HCT116 (cell line): Measurements from ENCODE around the gene CFAP61. TPM values are rescaled to one million over a fixed set of nuclear protein-coding genes. Genes with fewer than 3 reads are reported as not detected.

Source experiments
- ATAC-seq: fragments of 200-7000 bp; cut with Tn5 transposase; 2 replicates; pipeline ENCODE4 v1.9.1; 2020; ENCODE audit warnings: mild to moderate bottlenecking, moderate library complexity
- BruUV-seq: library from RNA; stranded (reverse); fragments of 400-500 nt; replicated peaks from 2 replicates; lab custom pipeline; 2021; lab: Mats Ljungman, UMichigan
- CTCF ChIA-PET: fragments of 300-600 bp; sonication (Branson Sonifier 250); formaldehyde crosslinking; loops from one replicate; lab custom pipeline; 2021; ENCODE audit warnings: antibody characterized with exemption; lab: Charles Lee
- POLR2A ChIA-PET: fragments of 300-600, 350-600 bp; sonication (Branson Sonifier 250); formaldehyde crosslinking; loops from one replicate; lab custom pipeline; 2021; ENCODE audit warnings: antibody characterized with exemption; lab: Charles Lee
- RAD21 ChIA-PET, 2 experiments: fragments of 300-600 bp; sonication (Branson Sonifier 250); formaldehyde crosslinking; loops; one replicate each; lab custom pipeline; 2023; ENCODE audit warnings: low total read pairs in 2 of 2; ENCODE audit not compliant: uncharacterized antibody in 2 of 2, unreplicated experiment in 2 of 2, low non-redundant PET in 1 of 2; lab: Charles Lee
- DNase-seq: peaks from one replicate; pipeline ENCODE4 v3.0.0-alpha.2; 2010; ENCODE audit warnings: low read depth, low spot score
- H2AFZ ChIP-seq: fragments of 200-600 bp; shearing (Covaris generic), sonication (generic); 2 replicates; pipeline ENCODE4 v1.6.1; 2017; ENCODE audit warnings: low read depth, mixed run types, mixed read lengths, antibody characterized with exemption, low read length; ENCODE audit not compliant: poor library complexity, severe bottlenecking
- H3K27ac ChIP-seq: 2 replicates; pipeline ENCODE4 v1.5.1; 2012; ENCODE audit warnings: low read depth, low read length
- H3K27me3 ChIP-seq: fragments of 200-600 bp; sonication (generic); 2 replicates; pipeline ENCODE4 v1.6.1; 2016; ENCODE audit warnings: mixed run types, low read length, mixed read lengths; ENCODE audit not compliant: insufficient read depth
- H3K36me3 ChIP-seq, 2 experiments: fragments of 200-500 bp in 1 of 2; fragments of 200-600 bp in 1 of 2; sonication (Bioruptor generic) in 1 of 2; sonication (generic) in 1 of 2; 2 replicates each; pipeline versions ENCODE4 v1.5.1 to v1.6.1; 2014 to 2016; ENCODE audit warnings: low read length in 2 of 2, inconsistent platforms in 1 of 2, mixed read lengths in 1 of 2, mixed run types in 1 of 2; ENCODE audit not compliant: insufficient read depth in 2 of 2, control insufficient read depth in 1 of 2
- H3K4me1 ChIP-seq, 2 experiments: fragments of 200-600 bp in 1 of 2; sonication (generic) in 1 of 2; 2 replicates each; pipeline versions ENCODE4 v1.5.1 to v1.6.1; 2012 to 2017; ENCODE audit warnings: low read length in 2 of 2, inconsistent platforms in 1 of 2, mild to moderate bottlenecking in 1 of 2, mixed read lengths in 1 of 2, mixed run types in 1 of 2, moderate library complexity in 1 of 2; ENCODE audit not compliant: insufficient read depth in 2 of 2, control insufficient read depth in 1 of 2
- H3K4me2 ChIP-seq: fragments of 200-600 bp; sonication (generic); 2 replicates; pipeline ENCODE4 v1.6.1; 2017; ENCODE audit warnings: mixed run types, low read length, mixed read lengths
- H3K4me3 ChIP-seq, 2 experiments: fragments of 200-600 bp in 1 of 2; sonication (generic) in 1 of 2; replicated peaks in 1 of 2; 2 replicates each; pipeline ENCODE4 v1.5.1; 2011 to 2016; ENCODE audit warnings: low read length in 2 of 2, control low read depth in 1 of 2, low read depth in 1 of 2, mild to moderate bottlenecking in 1 of 2, mixed read lengths in 1 of 2, mixed run types in 1 of 2
- H3K79me2 ChIP-seq: fragments of 200-600 bp; sonication (generic); 2 replicates; pipeline ENCODE4 v1.6.1; 2017; ENCODE audit warnings: mild to moderate bottlenecking, mixed run types, low read length, moderate library complexity, mixed read lengths; ENCODE audit not compliant: insufficient read depth
- H3K9ac ChIP-seq: fragments of 200-600 bp; sonication (generic); 2 replicates; pipeline ENCODE4 v1.6.1; 2016; ENCODE audit warnings: low read length, mixed read lengths
- H3K9me2 ChIP-seq: fragments of 200-600 bp; sonication (generic), shearing (Covaris generic); 2 replicates; pipeline ENCODE4 v1.6.1; 2017; ENCODE audit warnings: mixed run types, mild to moderate bottlenecking, moderate library complexity; ENCODE audit not compliant: insufficient read depth
- H3K9me3 ChIP-seq, 2 experiments: fragments of 200-500 bp in 1 of 2; fragments of 200-600 bp in 1 of 2; sonication (Bioruptor generic) in 1 of 2; sonication (generic) in 1 of 2; 2 replicates each; pipeline ENCODE4 v1.6.1; 2014 to 2017; ENCODE audit warnings: low read length in 2 of 2, mixed read lengths in 2 of 2, inconsistent platforms in 1 of 2, low read depth in 1 of 2, mild to moderate bottlenecking in 1 of 2, mixed run types in 1 of 2, moderate library complexity in 1 of 2; ENCODE audit not compliant: control insufficient read depth in 1 of 2, insufficient read depth in 1 of 2
- H4K20me1 ChIP-seq: fragments of 200-600 bp; sonication (generic), shearing (Covaris generic); 2 replicates; pipeline ENCODE4 v1.6.1; 2017; ENCODE audit warnings: mixed run types, mild to moderate bottlenecking, moderate library complexity; ENCODE audit not compliant: insufficient read depth
- CBX3 ChIP-seq: IDR thresholded peaks from 2 replicates; pipeline ENCODE4 v1.6.1; 2012; ENCODE audit warnings: low read depth
- CEBPB ChIP-seq: IDR thresholded peaks from 2 replicates; pipeline ENCODE4 v1.6.1; 2012; ENCODE audit warnings: low read depth
- EGR1 ChIP-seq: IDR thresholded peaks from 2 replicates; pipeline ENCODE4 v1.6.1; 2012; ENCODE audit warnings: low read depth
- EZH2 ChIP-seq: fragments of 200-600 bp; sonication (generic); IDR thresholded peaks from 2 replicates; pipeline ENCODE4 v1.6.1; 2017; ENCODE audit warnings: antibody characterized with exemption, mixed run types
- EZH2phosphoT487 ChIP-seq: fragments of 200-600 bp; IDR thresholded peaks from 2 replicates; pipeline ENCODE4 v1.6.1; 2018; ENCODE audit warnings: antibody characterized with exemption, borderline replicate concordance
- FOSL1 ChIP-seq: IDR thresholded peaks from 2 replicates; pipeline ENCODE4 v1.6.1; 2012; ENCODE audit warnings: low read depth
- JUND ChIP-seq: IDR thresholded peaks from 2 replicates; pipeline ENCODE4 v1.6.1; 2012
- POLR2A ChIP-seq: IDR thresholded peaks from 2 replicates; pipeline ENCODE4 v1.7.0; 2011; ENCODE audit warnings: borderline replicate concordance; ENCODE audit not compliant: insufficient read depth, insufficient read length; ENCODE audit errors: extremely low read depth
- REST ChIP-seq: IDR thresholded peaks from 2 replicates; pipeline ENCODE4 v1.6.1; 2012; ENCODE audit warnings: low read depth
- TCF7L2 ChIP-seq: IDR thresholded peaks from 2 replicates; pipeline ENCODE4 v1.7.0; 2011; ENCODE audit warnings: borderline replicate concordance, inconsistent platforms; ENCODE audit not compliant: insufficient read depth, insufficient read length; ENCODE audit errors: extremely low read depth
- intact Hi-C: fragments of 100-400 bp; cut with micrococcal nuclease; formaldehyde crosslinking; loops from 2 replicates; pipeline ENCODE4 v1.10.0; 2022
- total RNA-seq: library from RNA; stranded (reverse); gene quantifications from one replicate; pipeline ENCODE4 v1.2.1, GENCODE V29; 2021; ENCODE audit not compliant: unreplicated experiment
- TF ChIP-seq, protein P1 (sequence below): IDR thresholded peaks from 2 replicates; pipeline ENCODE4 v1.6.1; 2011; ENCODE audit warnings: mild to moderate bottlenecking, low read length, moderate library complexity; ENCODE audit not compliant: insufficient replicate concordance; ENCODE audit errors: extremely low read depth
- TF ChIP-seq, protein P2 (sequence below): IDR thresholded peaks from 2 replicates; pipeline ENCODE4 v1.6.1; 2012

Gene CFAP61
- total RNA-seq, 1 experiment from 2014 or later = 1.7 TPM

GRCh38 chr20:20192366-20192765 is 140.0 kb downstream of the CFAP61 start:
- Histone ChIP-seq H4K20me1 (no peaks in the 10 kb centered on the region), H3K9ac (no peak overlapping the region), H3K4me1 (no peaks in the 10 kb centered on the region), H2AFZ (no peak overlapping the region), H3K4me2 (no peak overlapping the region), H3K9me2 (no peaks in the 10 kb centered on the region), H3K9me3 (no peaks in the 10 kb centered on the region), H3K27ac (no peak overlapping the region), H3K79me2 (no peaks in the 10 kb centered on the region), H3K27me3 (no peaks in the 10 kb centered on the region), H3K4me3 (no peak overlapping the region), H3K36me3 (no peaks in the 10 kb centered on the region)
- DNase-seq (no peak), ATAC-seq (no peak)
- TF ChIP-seq EZH2 (no peak), FOSL1 (no peak), CBX3 (no peak), TCF7L2 (no peak), EZH2phosphoT487 (no peak), CEBPB (no peak), REST (no peak), EGR1 (no peak), POLR2A (no peak), JUND (no peak)
- TF ChIP-seq, protein P1, sequence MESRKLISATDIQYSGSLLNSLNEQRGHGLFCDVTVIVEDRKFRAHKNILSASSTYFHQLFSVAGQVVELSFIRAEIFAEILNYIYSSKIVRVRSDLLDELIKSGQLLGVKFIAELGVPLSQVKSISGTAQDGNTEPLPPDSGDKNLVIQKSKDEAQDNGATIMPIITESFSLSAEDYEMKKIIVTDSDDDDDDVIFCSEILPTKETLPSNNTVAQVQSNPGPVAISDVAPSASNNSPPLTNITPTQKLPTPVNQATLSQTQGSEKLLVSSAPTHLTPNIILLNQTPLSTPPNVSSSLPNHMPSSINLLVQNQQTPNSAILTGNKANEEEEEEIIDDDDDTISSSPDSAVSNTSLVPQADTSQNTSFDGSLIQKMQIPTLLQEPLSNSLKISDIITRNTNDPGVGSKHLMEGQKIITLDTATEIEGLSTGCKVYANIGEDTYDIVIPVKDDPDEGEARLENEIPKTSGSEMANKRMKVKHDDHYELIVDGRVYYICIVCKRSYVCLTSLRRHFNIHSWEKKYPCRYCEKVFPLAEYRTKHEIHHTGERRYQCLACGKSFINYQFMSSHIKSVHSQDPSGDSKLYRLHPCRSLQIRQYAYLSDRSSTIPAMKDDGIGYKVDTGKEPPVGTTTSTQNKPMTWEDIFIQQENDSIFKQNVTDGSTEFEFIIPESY = no peak
- TF ChIP-seq, protein P2, sequence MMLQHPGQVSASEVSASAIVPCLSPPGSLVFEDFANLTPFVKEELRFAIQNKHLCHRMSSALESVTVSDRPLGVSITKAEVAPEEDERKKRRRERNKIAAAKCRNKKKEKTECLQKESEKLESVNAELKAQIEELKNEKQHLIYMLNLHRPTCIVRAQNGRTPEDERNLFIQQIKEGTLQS = no peak
- ChIA-PET POLR2A (no interaction called here), RAD21 (no interaction called here), CTCF (no interaction called here)
- intact Hi-C loops = no loop called here
- no TSS peak for BruUV-seq
